AG04450 (cell line): ENCODE measurements around the gene CDH4. TPM values are rescaled to one million over a fixed set of nuclear protein-coding genes. Genes with fewer than 3 reads are reported as not detected.
"Not testable (repeated sequence)": the region's sequence is repeated elsewhere in the genome, so short reads cannot be mapped to it uniquely, and the experiment has no call there.

ENCODE experiments used
- CTCF ChIA-PET: fragments of 300-600, 350-600 bp; formaldehyde crosslinking; extraction: SDS; loops from one replicate; lab custom pipeline; 2022; ENCODE audit warnings: antibody characterized with exemption, inconsistent platforms; lab: Charles Lee
- POLR2A ChIA-PET: fragments of 350-600 bp; formaldehyde crosslinking; extraction: SDS; loops from one replicate; lab custom pipeline; 2021; ENCODE audit warnings: antibody characterized with exemption, inconsistent platforms; lab: Yijun Ruan, JAX
- DNase-seq: peaks from one replicate; pipeline ENCODE4 v3.0.0-alpha.2; 2011; ENCODE audit warnings: low read depth, low spot score
- H3K27ac ChIP-seq: one replicate; pipeline ENCODE4 v1.5.1; 2012; ENCODE audit warnings: low read depth, low read length, control low read depth
- H3K27me3 ChIP-seq: one replicate; pipeline ENCODE4 v1.6.0; 2012; ENCODE audit warnings: low read length; ENCODE audit not compliant: control insufficient read depth, insufficient read depth
- H3K4me3 ChIP-seq: 2 replicates; pipeline ENCODE4 v1.5.1; 2011; ENCODE audit warnings: mild to moderate bottlenecking, low read depth, low read length, control low read depth
- H3K9me3 ChIP-seq: 2 replicates; pipeline ENCODE4 v1.5.1; 2012; ENCODE audit warnings: low read length; ENCODE audit not compliant: control insufficient read depth, insufficient read depth
- CTCF ChIP-seq: IDR thresholded peaks from 2 replicates; pipeline ENCODE4 v1.5.1; 2011; ENCODE audit warnings: low read depth, low read length, control low read depth, inconsistent platforms
- polyA plus RNA-seq: library from polyadenylated mRNA; depleted of rRNA; stranded (reverse); fragments of >200 nt; gene quantifications from 2 replicates; pipeline ENCODE4 v1.2.3, GENCODE V29; 2011

Gene CDH4
- polyA plus RNA-seq, 1 experiment: 1.6 TPM

DNA sequence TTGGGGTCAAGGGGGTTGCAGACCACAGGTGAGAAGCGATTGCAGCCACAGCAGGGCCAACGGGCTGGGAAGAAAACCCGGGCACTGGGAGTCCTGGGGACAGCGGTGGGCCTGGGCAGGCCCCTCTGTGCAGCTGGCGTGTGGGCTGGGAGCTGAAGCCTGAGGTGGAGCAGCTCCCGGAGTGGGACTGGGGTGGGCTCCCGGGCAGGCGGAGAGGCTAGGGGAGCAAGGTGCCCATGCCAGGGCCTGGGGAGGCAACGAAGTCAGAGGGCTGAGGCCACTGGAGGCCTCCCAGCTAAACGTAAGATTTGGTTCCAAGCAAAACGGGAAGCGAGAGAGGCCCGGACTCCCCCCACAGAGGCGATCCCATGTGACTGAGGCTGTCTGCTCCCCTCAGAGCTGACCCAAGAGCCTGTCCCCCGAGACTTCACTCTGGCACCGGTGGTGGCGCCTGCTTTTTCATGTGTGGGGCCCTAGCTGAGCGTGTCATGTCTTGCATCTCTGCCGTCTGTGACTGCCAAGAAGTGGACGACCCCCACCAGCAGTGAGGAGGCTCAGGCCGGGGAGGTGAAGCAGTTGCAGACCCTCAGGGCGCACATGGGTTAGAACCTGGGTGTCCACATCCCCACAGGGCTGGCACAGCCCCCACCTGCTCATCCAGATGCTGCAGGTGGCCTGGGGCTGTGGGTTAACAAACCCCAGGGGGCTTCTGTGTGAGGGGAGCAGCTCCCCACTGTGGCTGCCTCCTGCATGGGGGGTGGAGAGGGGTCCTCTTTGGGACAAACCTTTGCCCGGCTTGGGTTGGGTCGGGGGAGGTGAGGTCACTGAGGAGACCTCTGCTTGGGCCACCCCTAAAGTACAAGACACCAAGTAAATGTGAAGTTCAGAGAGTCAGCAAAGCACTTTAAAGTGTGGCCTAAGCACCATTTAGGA, 601.3 kb downstream of the CDH4 start:
- H3K4me3 ChIP-seq: no peak overlapping the region
- ChIA-PET POLR2A (no interaction called here), CTCF (no interaction called here)
- H3K27me3 ChIP-seq: peaks cover 14% of the 10 kb centered on the region
- H3K9me3 ChIP-seq: no peaks in the 10 kb centered on the region; the same call in 1 of the 2 replicates
- no peak for TF ChIP-seq CTCF
- no peak for DNase-seq
- H3K27ac ChIP-seq: no peak overlapping the region

DNA sequence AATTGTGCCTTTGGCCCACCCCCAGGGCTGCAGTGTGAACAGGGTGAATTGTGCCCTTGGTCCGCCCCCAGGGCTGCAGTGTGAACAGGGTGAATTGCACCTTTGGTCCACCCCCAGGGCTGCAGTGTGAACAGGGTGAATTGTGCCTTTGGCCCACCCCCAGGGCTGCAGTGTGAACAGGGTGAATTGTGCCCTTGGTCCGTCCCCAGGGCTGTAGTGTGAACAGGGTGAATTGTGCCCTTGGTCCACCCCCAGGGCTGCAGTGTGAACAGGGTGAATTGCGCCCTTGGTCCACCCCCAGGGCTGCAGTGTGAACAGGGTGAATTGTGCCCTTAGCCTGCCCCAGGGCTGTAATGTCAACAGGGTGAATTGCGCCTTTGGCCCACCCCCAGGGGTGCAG, 602.5 kb downstream of the CDH4 start:
- POLR2A ChIA-PET, H3K9me3 ChIP-seq, CTCF ChIA-PET, H3K27ac ChIP-seq, H3K4me3 ChIP-seq, DNase-seq: not testable (repeated sequence)
- peaks cover 14% of the 10 kb centered on the region for H3K27me3 ChIP-seq

GRCh38 chr20:61855286-61855685, 603.2 kb downstream of the CDH4 start:
- no peak overlapping the region for H3K27ac ChIP-seq
- H3K4me3 ChIP-seq: no peak overlapping the region
- DNase-seq: no peak
- ChIA-PET CTCF (no interaction called here), POLR2A (no interaction called here)
- peaks cover 8% of the 10 kb centered on the region for H3K27me3 ChIP-seq
- H3K9me3 ChIP-seq: no peaks in the 10 kb centered on the region; the same call in 1 of the 2 replicates
- TF ChIP-seq CTCF: no peak

DNA sequence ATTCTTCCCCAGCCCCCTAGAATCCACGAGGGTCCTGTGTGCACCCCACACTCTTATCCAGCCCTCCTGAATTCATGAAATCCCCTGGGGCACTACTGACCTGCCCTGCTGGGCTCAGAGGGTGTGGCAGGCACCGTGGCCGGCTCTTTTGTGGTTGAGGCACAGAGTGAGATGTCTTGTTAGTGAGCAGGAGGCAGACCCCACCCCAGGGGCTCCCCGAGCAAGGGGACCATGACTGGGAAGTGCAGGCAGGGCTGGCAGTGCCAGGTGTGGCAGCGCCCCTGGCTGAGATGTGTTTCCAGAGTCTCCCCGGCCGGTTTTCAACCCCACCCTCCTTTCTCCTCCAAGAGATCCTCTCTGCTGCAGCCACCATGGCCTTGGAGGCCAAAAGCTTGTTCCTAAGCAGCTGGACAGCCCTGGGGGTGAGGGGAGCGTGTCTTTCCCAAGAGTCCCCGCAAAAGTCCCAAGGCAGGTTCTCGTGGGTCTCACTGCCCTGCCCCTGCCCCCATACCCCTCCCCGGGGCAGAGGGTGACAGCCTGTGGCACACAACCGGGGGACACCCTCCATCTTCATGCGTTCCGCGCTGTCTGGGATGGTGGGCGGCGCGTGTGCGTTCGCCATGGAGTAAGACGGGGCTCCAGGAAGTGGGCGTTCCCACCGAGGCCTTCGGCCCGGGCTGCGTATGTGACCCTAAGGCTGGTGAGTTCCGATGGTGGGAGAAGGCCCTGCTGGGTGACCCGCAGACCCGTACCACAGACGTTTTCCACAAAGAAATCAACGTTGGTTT, 604.8 kb downstream of the CDH4 start:
- H3K4me3 ChIP-seq: no peak overlapping the region
- CTCF ChIA-PET: no interaction called here
- H3K27me3 ChIP-seq: no peaks in the 10 kb centered on the region
- DNase-seq: no peak
- H3K27ac ChIP-seq: no peak overlapping the region
- POLR2A ChIA-PET: no interaction called here
- no peaks in the 10 kb centered on the region; the same call in 1 of the 2 replicates for H3K9me3 ChIP-seq
- TF ChIP-seq CTCF: no peak

DNA sequence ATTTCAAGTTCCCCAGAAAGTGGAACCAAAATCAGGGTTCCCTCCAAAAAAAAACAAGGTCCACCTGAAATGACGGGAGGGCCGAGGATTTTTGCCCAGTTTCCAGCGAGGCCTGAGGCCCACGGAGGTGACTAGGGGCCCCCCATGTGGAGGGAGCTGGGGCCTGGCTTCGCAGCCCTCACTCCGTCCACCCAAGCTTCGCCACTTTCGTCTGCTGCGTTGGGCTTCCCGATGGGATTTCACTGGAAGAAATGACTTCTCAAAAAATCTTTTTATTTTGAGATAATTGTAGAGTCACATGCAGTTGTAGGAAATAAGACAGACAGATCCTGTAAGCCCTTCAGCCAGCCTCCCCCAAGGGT, 605.3 kb downstream of the CDH4 start:
- no peak for DNase-seq
- ChIA-PET POLR2A (no interaction called here), CTCF (no interaction called here)
- no peak overlapping the region for H3K4me3 ChIP-seq
- no peaks in the 10 kb centered on the region for H3K27me3 ChIP-seq
- no peaks in the 10 kb centered on the region; the same call in 1 of the 2 replicates for H3K9me3 ChIP-seq
- H3K27ac ChIP-seq: no peak overlapping the region
- TF ChIP-seq CTCF: no peak
